Measurements from ENCODE around the gene SIAE.

- TF ChIP-seq, protein P1, sequence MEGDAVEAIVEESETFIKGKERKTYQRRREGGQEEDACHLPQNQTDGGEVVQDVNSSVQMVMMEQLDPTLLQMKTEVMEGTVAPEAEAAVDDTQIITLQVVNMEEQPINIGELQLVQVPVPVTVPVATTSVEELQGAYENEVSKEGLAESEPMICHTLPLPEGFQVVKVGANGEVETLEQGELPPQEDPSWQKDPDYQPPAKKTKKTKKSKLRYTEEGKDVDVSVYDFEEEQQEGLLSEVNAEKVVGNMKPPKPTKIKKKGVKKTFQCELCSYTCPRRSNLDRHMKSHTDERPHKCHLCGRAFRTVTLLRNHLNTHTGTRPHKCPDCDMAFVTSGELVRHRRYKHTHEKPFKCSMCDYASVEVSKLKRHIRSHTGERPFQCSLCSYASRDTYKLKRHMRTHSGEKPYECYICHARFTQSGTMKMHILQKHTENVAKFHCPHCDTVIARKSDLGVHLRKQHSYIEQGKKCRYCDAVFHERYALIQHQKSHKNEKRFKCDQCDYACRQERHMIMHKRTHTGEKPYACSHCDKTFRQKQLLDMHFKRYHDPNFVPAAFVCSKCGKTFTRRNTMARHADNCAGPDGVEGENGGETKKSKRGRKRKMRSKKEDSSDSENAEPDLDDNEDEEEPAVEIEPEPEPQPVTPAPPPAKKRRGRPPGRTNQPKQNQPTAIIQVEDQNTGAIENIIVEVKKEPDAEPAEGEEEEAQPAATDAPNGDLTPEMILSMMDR (IDR thresholded peaks at IDR 0.05), result no peak
- TF ChIP-seq POLR2A (IDR thresholded peaks at IDR 0.05), result no peak
Measured at GRCh38 chr11:124718801-124719200, 45.3 kb upstream of the SIAE start.

Data from testis (tissue), 2 donors.